ENCODE measurements around the gene DOP1A. TPM values are rescaled to one million over a fixed set of nuclear protein-coding genes. Genes with fewer than 3 reads are reported as not detected.

DOP1A gene
- total RNA-seq, 1 experiment from 2014 or later, result 12.1 TPM

DNA sequence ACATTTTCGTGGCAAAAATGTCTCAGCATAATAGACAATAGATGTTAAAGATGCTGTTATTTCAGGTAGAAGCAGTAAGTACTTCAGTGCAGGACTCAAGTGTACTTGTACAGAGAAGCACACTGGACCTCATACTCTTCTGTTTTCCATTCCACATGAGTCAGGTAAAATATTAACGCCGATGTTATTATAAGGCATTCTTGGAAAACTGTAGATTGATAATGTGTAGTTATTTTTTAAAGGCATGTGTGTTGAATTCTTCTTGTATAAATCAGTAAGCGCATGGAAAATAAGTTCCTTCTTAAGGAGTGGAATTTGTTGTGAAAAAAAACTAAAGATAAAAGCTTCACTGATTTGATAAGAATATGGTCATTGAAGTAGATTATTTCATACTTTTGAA lies 45.8 kb downstream of the DOP1A start:
- no peak for DNase-seq
- H3K36me3 ChIP-seq, result no peaks in the 10 kb centered on the region; the same call in 1 of the 2 replicates

DNA sequence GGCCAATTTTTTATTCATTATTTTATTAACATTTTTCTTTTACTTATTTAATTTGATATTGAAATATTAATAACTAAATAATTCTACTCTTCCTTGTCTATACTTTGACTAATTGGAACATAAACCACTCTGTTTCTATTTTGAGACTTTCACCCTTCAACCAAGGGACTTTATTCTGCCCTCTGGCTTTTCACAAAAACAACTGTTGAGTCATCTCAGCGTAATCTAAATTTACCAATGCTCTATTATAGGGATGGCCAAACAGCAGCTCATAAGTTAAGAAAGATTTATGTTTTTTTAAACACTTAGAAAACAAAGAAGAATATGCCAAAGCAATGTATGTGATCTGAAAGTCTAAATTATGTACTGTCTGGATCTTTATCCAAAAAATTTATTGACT lies 46.7 kb downstream of the DOP1A start:
- 0 out of 2 replicates have a peak, but pooled peaks cover 7% of the 10 kb centered on the region for H3K4me1 ChIP-seq
- no peak overlapping the region for H3K27ac ChIP-seq
- H3K9me3 ChIP-seq (replicated peaks), result no peaks in the 10 kb centered on the region
- no peaks in the 10 kb centered on the region for H3K27me3 ChIP-seq
- H3K36me3 ChIP-seq, result no peaks in the 10 kb centered on the region; the same call in 1 of the 2 replicates
- no peak overlapping the region for H3K4me3 ChIP-seq
- peak in 1 of 2 experiments; percentile 2 for DNase-seq

More for the DNA sequence above, 45.8 kb downstream of the DOP1A start:
- no peak overlapping the region for H3K4me3 ChIP-seq
- no peaks in the 10 kb centered on the region for H3K27me3 ChIP-seq
- H3K27ac ChIP-seq, result no peak overlapping the region
- H3K9me3 ChIP-seq (replicated peaks), result no peaks in the 10 kb centered on the region
- 0 out of 2 replicates have a peak, but pooled peaks cover 7% of the 10 kb centered on the region for H3K4me1 ChIP-seq

DNA sequence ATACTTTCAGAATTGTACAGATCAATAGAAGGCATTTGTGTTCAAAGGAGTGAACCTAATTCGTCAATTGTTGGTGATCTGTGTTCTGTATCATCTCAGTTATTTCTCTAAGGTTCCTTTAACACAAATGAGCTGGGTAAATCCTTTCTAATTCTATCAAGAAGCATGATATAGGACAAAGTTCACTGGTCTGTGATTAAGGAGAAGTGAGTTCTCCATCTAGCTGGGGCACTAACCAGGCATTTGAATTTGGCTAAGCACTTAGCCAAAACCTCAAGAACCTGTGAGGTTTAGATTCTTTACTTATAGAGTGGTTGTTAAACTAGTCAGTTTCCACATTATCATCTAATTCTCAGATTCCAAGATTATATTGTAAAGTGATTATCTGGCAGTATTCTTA lies 50.3 kb downstream of the DOP1A start:
- Histone ChIP-seq H3K4me1 (0 out of 2 replicates have a peak, but pooled peaks cover 7% of the 10 kb centered on the region), H3K4me3 (no peak overlapping the region), H3K36me3 (no peaks in the 10 kb centered on the region; the same call in 1 of the 2 replicates), H3K27me3 (no peaks in the 10 kb centered on the region), H3K27ac (no peak overlapping the region), H3K9me3 (replicated peaks) (no peaks in the 10 kb centered on the region)
- DNase-seq, result no peak

DNA sequence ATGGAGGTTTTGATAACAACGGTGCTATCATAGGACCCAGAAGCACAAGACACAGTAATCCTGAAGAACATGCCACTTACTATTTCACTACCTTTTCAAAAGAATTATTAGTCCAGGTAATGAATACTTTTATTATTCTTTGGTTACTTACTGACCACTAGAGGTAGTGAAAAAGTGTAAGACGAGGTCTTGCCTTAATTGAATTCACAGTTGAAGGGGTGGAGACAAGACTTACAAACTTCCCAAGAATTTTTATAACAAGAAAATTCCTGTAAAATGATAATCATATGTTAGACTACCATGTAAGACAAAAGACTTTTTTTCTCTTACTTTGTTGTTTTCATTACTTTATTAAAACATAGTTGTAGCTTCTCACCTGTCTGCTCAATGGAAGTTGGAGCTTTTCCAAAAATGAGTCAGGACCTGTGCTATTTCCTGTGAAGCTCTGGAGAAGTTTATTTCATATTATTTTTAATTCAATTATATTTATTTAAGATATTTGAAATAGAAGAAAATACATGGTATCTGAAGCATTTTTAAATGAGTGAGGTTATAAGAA lies 52.4 kb downstream of the DOP1A start:
- Histone ChIP-seq H3K27me3 (no peaks in the 10 kb centered on the region), H3K4me3 (no peak overlapping the region), H3K36me3 (no peaks in the 10 kb centered on the region; the same call in 1 of the 2 replicates), H3K27ac (no peak overlapping the region), H3K4me1 (no peaks in the 10 kb centered on the region), H3K9me3 (replicated peaks) (no peaks in the 10 kb centered on the region)
- DNase-seq, result no peak

DNA sequence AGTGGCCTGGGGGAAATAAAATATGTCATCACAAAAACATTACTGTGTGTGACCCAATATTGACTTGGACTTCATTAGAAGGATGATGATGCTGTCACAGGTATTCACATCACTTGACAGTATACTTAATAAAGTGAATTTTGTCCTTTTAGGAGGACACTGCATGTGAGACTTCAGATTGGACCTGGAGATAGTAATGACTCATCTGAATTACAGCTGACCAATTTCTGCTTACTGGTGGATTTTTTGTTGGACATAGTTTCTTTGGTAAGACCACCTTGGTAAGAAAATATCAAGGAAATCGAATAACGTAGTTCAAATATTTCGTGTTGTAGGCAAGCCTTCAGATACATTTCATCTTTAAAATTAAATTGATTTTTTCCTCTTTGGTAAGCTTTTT lies 57.1 kb downstream of the DOP1A start:
- H3K27me3 ChIP-seq, result no peaks in the 10 kb centered on the region
- no peak for DNase-seq
- H3K4me3 ChIP-seq, result no peak overlapping the region
- H3K4me1 ChIP-seq, result no peaks in the 10 kb centered on the region
- no peak overlapping the region for H3K27ac ChIP-seq
- no peaks in the 10 kb centered on the region for H3K9me3 ChIP-seq (replicated peaks)
- no peaks in the 10 kb centered on the region; the same call in none of the 2 replicates for H3K36me3 ChIP-seq

DNA sequence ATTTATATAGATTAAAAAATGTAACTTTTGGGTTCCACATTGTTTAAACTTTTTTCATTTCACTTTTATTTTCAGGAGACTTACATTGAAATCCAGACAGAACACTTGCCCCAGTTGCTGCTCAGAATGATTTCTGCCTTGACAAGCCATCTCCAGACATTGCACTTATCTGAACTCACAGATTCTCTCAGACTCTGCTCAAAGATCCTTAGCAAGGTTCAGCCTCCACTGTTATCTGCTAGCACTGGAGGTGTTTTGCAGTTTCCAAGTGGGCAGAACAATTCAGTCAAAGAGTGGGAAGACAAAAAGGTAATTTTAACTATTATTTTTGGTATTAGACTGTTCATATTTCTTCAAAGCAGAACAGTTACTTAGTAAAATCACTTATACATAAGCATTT lies 58.0 kb downstream of the DOP1A start:
- no peak overlapping the region for H3K4me3 ChIP-seq
- no peaks in the 10 kb centered on the region for H3K4me1 ChIP-seq
- no peaks in the 10 kb centered on the region for H3K27me3 ChIP-seq
- no peak overlapping the region for H3K27ac ChIP-seq
- H3K36me3 ChIP-seq, result no peaks in the 10 kb centered on the region; the same call in none of the 2 replicates
- no peaks in the 10 kb centered on the region for H3K9me3 ChIP-seq (replicated peaks)
- DNase-seq, result no peak

DNA sequence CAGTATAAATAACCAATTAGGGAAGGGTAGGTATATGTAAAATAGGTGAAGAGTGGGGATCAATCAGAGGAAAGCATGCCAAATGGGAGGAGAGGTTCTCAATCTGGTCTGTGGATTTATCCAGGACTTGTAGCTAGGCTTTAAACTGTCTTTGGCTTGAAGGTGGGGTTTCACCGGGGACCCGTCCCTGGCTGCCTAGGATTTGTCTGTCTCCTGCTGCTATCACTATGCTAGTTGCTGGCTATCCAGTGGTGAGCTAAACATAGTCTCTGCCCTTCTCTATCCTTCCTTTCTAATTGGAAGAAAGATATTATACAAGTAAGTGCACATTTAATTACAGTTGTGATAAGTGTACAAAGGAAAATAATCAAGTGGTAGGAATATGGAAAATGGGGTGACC lies 58.8 kb downstream of the DOP1A start:
- Histone ChIP-seq H3K9me3 (replicated peaks) (no peaks in the 10 kb centered on the region), H3K4me3 (no peak overlapping the region), H3K27ac (no peak overlapping the region), H3K4me1 (no peaks in the 10 kb centered on the region; the same call in 1 of the 2 replicates), H3K27me3 (no peaks in the 10 kb centered on the region), H3K36me3 (no peaks in the 10 kb centered on the region; the same call in none of the 2 replicates)
- DNase-seq, result no peak

DNA sequence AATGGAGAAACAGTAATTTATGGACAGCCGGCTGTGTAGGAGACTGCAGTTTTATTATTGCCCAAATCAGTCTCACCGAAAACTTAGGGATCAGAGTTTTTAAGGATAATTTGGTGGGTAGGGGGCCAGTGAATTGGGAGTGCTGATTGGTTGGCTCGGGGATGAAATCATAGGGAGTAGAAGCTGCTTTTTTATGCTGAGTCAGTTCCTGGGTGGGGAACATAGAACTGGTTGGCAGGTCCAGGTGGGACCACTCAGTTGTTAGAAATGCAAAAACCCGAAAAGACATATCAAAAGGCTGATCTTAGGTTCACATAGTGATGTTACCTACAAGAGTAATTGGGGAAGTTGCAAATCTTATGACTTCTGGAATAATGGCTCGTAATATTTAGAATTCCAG lies 59.3 kb downstream of the DOP1A start:
- Histone ChIP-seq H3K27me3 (no peaks in the 10 kb centered on the region), H3K4me1 (no peaks in the 10 kb centered on the region; the same call in 1 of the 2 replicates), H3K9me3 (replicated peaks) (no peaks in the 10 kb centered on the region), H3K27ac (no peak overlapping the region), H3K36me3 (no peaks in the 10 kb centered on the region; the same call in none of the 2 replicates), H3K4me3 (no peak overlapping the region)
- DNase-seq, result no peak

DNA sequence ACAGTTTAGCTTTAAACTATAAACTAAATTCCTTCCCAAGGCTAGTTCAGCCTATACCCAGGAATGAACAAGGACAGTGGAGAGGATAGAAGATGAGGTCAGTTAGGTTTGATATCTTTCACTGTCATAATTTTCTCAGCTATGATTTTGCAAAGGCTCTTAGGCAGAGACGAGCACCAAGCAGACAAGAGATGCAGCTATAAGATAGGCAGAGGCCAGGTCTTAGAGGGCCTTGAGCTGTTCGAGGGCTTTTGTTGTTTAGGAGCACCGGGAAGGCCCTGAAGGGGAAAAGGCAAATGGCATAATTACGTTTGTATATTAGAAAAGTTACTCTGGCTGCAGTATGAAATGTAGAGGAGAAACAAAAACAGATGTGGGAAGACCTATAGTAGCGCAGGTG lies 59.8 kb downstream of the DOP1A start:
- no peak for DNase-seq
- Histone ChIP-seq H3K27ac (no peak overlapping the region), H3K36me3 (no peaks in the 10 kb centered on the region; the same call in none of the 2 replicates), H3K4me1 (no peaks in the 10 kb centered on the region; the same call in 1 of the 2 replicates), H3K9me3 (replicated peaks) (no peaks in the 10 kb centered on the region), H3K4me3 (no peak overlapping the region), H3K27me3 (no peaks in the 10 kb centered on the region)

DNA sequence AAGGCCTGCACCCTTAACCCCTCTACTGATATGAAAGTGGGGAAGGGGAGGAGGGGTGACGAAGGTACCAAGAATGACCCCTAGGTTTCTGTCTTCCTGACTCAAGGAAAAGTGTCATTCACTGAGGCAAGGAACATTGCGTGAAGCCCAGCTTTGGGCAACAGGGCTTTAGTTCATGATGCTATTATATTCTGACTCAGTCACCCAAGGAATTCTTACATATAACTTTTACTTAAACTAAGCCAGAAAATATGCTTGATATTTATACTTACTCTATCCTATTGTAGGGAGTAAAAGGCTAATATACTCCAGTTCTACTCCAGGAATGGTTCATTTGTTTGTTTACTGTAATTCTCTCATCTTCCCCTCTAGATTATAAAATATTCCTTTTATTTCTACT lies 60.5 kb downstream of the DOP1A start:
- H3K36me3 ChIP-seq, result no peaks in the 10 kb centered on the region; the same call in none of the 2 replicates
- no peak for DNase-seq
- H3K27me3 ChIP-seq, result no peaks in the 10 kb centered on the region
- no peak overlapping the region for H3K4me3 ChIP-seq
- no peaks in the 10 kb centered on the region; the same call in 1 of the 2 replicates for H3K4me1 ChIP-seq
- H3K27ac ChIP-seq, result no peak overlapping the region
- no peaks in the 10 kb centered on the region for H3K9me3 ChIP-seq (replicated peaks)

DNA sequence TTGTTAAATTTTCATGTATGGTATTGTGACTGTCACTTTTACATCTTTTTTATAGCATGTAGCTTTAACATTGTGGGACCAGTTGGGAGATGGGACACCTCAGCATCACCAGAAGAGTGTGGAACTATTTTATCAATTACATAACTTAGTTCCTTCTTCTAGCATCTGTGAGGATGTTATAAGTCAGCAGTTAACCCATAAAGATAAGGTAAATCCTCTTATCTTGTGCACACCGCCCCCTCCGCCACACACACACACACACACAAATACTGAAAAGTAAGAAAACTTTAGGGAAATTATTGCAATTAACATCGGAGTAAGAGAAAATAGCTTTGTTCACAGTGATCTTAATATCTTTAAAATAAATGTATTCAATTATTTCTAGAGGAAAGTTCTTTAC lies 64.7 kb downstream of the DOP1A start:
- no peaks in the 10 kb centered on the region; the same call in 1 of the 2 replicates for H3K36me3 ChIP-seq
- no peaks in the 10 kb centered on the region; the same call in 1 of the 2 replicates for H3K4me1 ChIP-seq
- H3K27ac ChIP-seq, result no peak overlapping the region
- H3K27me3 ChIP-seq, result no peaks in the 10 kb centered on the region
- H3K9me3 ChIP-seq (replicated peaks), result no peaks in the 10 kb centered on the region
- H3K4me3 ChIP-seq, result no peak overlapping the region
- DNase-seq, result no peak

DNA sequence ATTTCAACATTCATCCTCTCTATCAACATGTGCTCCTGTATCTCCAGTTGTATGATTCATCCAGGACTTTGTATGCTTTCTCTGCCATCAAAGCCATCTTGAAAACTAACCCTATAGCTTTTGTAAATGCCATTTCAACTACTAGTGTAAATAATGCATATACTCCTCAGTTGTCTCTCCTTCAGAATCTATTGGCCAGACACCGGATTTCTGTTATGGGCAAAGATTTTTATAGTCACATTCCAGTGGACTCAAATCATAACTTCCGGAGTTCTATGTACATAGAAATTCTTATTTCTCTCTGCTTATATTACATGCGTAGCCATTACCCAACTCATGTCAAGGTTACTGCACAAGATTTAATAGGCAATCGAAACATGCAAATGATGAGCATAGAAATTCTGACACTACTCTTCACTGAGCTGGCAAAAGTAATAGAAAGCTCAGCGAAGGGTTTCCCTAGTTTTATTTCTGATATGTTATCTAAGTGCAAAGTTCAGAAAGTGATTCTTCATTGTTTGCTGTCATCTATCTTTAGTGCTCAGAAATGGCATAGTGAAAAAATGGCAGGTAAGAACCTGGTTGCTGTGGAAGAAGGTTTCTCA lies 70.7 kb downstream of the DOP1A start:
- no peak for DNase-seq
- no peaks in the 10 kb centered on the region; the same call in 1 of the 2 replicates for H3K36me3 ChIP-seq
- H3K27me3 ChIP-seq, result no peaks in the 10 kb centered on the region
- no peak overlapping the region for H3K27ac ChIP-seq
- no peaks in the 10 kb centered on the region for H3K9me3 ChIP-seq (replicated peaks)
- H3K4me1 ChIP-seq, result no peaks in the 10 kb centered on the region
- H3K4me3 ChIP-seq, result no peak overlapping the region

DNA sequence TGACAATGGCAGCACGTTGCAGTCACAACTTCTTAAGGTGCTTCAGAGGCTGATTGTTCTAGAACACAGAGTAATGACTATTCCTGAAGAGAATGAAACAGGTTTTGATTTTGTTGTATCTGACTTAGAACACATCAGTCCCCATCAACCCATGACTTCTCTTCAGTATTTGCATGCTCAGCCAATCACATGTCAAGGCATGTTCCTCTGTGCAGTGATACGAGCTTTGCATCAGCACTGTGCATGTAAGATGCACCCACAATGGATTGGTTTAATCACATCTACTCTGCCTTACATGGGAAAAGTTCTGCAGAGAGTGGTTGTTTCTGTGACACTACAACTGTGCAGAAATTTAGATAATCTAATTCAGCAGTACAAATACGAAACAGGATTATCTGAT lies 71.3 kb downstream of the DOP1A start:
- Histone ChIP-seq H3K27ac (no peak overlapping the region), H3K4me3 (no peak overlapping the region), H3K4me1 (no peaks in the 10 kb centered on the region), H3K27me3 (no peaks in the 10 kb centered on the region), H3K9me3 (replicated peaks) (no peaks in the 10 kb centered on the region), H3K36me3 (no peaks in the 10 kb centered on the region; the same call in 1 of the 2 replicates)
- DNase-seq, result no peak

DNA sequence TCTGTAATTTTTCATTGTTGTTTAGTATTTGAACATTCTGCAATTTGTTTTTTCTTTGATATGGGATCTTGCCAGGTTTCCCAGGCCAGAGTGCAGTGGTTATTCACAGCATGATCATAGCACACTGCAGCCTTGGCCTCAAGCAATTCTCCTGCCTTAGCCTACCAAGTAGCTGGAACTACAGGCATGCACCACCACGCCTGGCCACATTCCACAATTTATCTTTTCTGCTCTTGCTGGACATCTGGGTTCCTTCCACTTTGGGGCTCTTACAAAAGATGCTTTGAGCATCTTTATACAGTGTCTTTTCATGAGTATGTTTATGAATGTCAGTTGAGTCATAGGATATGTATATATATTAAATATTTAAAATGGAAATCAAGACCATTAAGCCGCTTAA lies 83.6 kb downstream of the DOP1A start:
- H3K4me1 ChIP-seq, result 0 out of 2 replicates have a peak, but pooled peaks cover under 1% of the 10 kb centered on the region
- no peak for DNase-seq

DNA sequence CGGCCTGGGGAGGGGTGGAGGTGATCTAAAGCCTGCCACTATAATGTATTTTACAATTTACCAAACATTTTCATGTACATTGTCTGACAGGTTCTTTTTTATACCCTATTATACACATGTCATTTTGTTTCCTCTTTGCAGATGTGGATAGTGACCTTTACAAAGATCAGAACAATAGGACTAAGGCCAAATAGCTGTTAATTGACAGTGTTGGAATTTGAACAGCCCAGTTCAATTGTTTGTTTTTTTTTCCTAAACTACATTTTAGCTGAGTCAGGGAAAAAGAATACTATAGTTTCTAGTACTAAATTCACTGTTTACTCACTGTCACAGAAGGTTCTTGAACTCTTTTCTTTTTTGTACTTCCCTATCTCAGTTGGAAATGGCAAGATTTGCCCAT lies 85.4 kb downstream of the DOP1A start:
- no peaks in the 10 kb centered on the region for H3K9me3 ChIP-seq (replicated peaks)
- H3K27me3 ChIP-seq, result no peaks in the 10 kb centered on the region
- H3K36me3 ChIP-seq, result no peaks in the 10 kb centered on the region
- no peak for DNase-seq
- no peak overlapping the region for H3K27ac ChIP-seq
- no peak overlapping the region for H3K4me3 ChIP-seq
- peaks cover 6% of the 10 kb centered on the region; the same call in 1 of the 2 replicates for H3K4me1 ChIP-seq

More for the DNA sequence above, 83.6 kb downstream of the DOP1A start:
- Histone ChIP-seq H3K9me3 (replicated peaks) (no peaks in the 10 kb centered on the region), H3K27me3 (no peaks in the 10 kb centered on the region), H3K4me3 (no peak overlapping the region), H3K36me3 (no peaks in the 10 kb centered on the region), H3K27ac (no peak overlapping the region)

All from SJCRH30 (cell line).